ENCODE measurements around the gene TET2.

Gene TET2

GRCh38 chr4:105166066-105166465 is 19.4 kb downstream of the TET2 start:
- Histone ChIP-seq H3K4me1 (ENCODE audit: control insufficient read depth, insufficient read depth, low read length) (no peaks in the 10 kb centered on the region), H3K27me3 (ENCODE audit: control insufficient read depth, insufficient read depth, low read length) (no peaks in the 10 kb centered on the region), H3K27ac (ENCODE audit: low read depth, low read length) (no peak overlapping the region), H3K4me3 (ENCODE audit: low read length) (no peak overlapping the region), H3K9ac (ENCODE audit: low read length) (no peak overlapping the region), H3K36me3 (ENCODE audit: control insufficient read depth, insufficient read depth, low read length) (no peaks in the 10 kb centered on the region)

- H3K36me3 ChIP-seq (ENCODE audit: control insufficient read depth, insufficient read depth, low read length): no peaks in the 10 kb centered on the region
- no peak overlapping the region for H3K9ac ChIP-seq (ENCODE audit: low read length)
- no peak overlapping the region for H3K27ac ChIP-seq (ENCODE audit: low read depth, low read length)
- H3K4me1 ChIP-seq (ENCODE audit: control insufficient read depth, insufficient read depth, low read length): no peaks in the 10 kb centered on the region
- H3K4me3 ChIP-seq (ENCODE audit: low read length): no peak overlapping the region
- H3K27me3 ChIP-seq (ENCODE audit: control insufficient read depth, insufficient read depth, low read length): no peaks in the 10 kb centered on the region
Observed at GRCh38 chr4:105170711-105171110, 24.0 kb downstream of the TET2 start.

DNA sequence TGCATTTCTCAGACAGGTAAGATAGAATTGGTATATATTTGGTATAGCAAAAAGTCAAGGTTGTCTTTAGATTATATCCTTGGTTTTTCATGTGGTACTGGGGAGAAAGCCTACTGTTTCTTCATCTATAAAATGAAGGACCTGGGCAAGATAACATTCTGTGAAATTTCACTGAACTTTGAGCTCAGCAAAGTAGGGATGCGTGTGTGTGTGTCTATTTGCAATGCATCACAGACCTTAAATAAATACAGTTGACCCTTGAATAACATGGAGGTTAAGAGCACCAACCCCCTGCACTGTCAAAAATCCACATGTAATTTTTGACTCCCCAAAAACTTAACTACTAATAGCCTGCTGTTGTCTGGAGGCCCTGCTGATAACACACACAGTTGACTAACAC is 25.2 kb downstream of the TET2 start:
- no peak overlapping the region for H3K9ac ChIP-seq (ENCODE audit: low read length)
- H3K27ac ChIP-seq (ENCODE audit: low read depth, low read length): no peak overlapping the region
- no peaks in the 10 kb centered on the region for H3K27me3 ChIP-seq (ENCODE audit: control insufficient read depth, insufficient read depth, low read length)
- no peaks in the 10 kb centered on the region for H3K36me3 ChIP-seq (ENCODE audit: control insufficient read depth, insufficient read depth, low read length)
- H3K4me3 ChIP-seq (ENCODE audit: low read length): no peak overlapping the region
- no peaks in the 10 kb centered on the region for H3K4me1 ChIP-seq (ENCODE audit: control insufficient read depth, insufficient read depth, low read length)

- Histone ChIP-seq H3K4me1 (ENCODE audit: control insufficient read depth, insufficient read depth, low read length) (no peaks in the 10 kb centered on the region), H3K36me3 (ENCODE audit: control insufficient read depth, insufficient read depth, low read length) (no peaks in the 10 kb centered on the region), H3K27me3 (ENCODE audit: control insufficient read depth, insufficient read depth, low read length) (no peaks in the 10 kb centered on the region), H3K9ac (ENCODE audit: low read length) (no peak overlapping the region), H3K27ac (ENCODE audit: low read depth, low read length) (no peak overlapping the region), H3K4me3 (ENCODE audit: low read length) (no peak overlapping the region)
Observed at GRCh38 chr4:105174098-105174497, 27.4 kb downstream of the TET2 start.

DNA sequence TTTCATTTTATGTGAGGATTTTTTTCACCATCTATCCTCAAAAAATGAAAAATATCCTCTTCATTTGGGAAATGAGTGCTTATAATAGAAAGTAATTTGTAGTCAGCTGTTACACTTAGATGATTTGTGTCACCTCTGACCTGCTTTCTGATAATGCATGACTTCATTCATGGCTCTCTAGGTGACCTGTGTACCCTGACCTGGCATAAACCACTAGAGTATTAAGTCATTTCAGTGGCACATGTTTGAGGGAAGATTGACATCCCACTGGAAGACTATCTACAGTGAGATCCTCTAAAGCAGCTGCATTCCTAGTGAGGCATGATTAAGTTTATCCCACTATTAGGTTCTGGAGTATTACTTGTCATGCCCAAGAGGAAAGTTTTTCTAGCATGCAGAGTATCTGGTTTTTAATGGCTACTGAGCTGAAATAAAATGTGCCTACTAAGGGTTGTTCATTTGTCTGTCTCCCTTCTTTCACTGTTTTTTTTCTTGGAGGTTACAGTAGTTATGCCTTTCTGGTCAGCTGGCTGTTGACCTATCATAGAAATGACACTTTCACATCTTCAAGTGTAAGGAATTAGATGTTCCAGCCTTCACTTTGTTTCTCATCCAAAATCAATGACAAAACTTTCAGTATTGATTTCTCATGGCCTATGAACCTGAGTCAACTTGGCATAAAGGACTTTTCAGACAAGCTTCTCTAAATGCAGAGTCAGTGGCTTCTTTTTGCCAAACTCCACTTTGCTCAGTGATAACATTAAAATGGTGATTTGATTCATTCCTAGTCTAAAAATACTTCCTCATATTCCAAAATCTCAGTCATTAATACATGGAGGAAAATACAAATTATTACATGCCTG is 33.1 kb downstream of the TET2 start:
- H3K4me1 ChIP-seq (ENCODE audit: control insufficient read depth, insufficient read depth, low read length): no peaks in the 10 kb centered on the region
- H3K4me3 ChIP-seq (ENCODE audit: low read length): no peak overlapping the region
- H3K27ac ChIP-seq (ENCODE audit: low read depth, low read length): no peak overlapping the region
- H3K36me3 ChIP-seq (ENCODE audit: control insufficient read depth, insufficient read depth, low read length): no peaks in the 10 kb centered on the region
- H3K27me3 ChIP-seq (ENCODE audit: control insufficient read depth, insufficient read depth, low read length): no peaks in the 10 kb centered on the region
- H3K9ac ChIP-seq (ENCODE audit: low read length): no peak overlapping the region

DNA sequence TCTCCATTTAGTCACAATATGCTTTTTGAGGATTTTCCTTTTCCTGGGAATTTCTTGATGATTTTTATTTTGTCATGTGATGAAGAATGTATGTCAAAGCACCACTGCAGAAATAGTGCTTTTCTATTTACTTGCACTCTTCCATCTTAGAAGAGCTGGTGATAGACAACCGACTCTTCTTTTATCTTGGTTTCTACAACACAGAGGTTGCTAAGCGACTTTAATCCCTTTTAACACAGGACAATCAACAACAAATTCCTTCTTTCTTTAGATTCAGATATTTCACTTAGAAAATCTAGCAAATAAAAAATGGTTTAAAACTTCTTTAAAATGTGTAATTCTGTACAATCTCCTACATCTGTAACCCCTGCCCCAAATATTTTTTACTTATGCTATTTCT is 34.6 kb downstream of the TET2 start:
- no peak overlapping the region for H3K4me3 ChIP-seq (ENCODE audit: low read length)
- no peaks in the 10 kb centered on the region for H3K27me3 ChIP-seq (ENCODE audit: control insufficient read depth, insufficient read depth, low read length)
- H3K36me3 ChIP-seq (ENCODE audit: control insufficient read depth, insufficient read depth, low read length): no peaks in the 10 kb centered on the region
- no peaks in the 10 kb centered on the region for H3K4me1 ChIP-seq (ENCODE audit: control insufficient read depth, insufficient read depth, low read length)
- H3K27ac ChIP-seq (ENCODE audit: low read depth, low read length): no peak overlapping the region
- H3K9ac ChIP-seq (ENCODE audit: low read length): no peak overlapping the region

GRCh38 chr4:105182211-105182610 is 35.5 kb downstream of the TET2 start:
- H3K4me1 ChIP-seq (ENCODE audit: control insufficient read depth, insufficient read depth, low read length): no peaks in the 10 kb centered on the region
- H3K36me3 ChIP-seq (ENCODE audit: control insufficient read depth, insufficient read depth, low read length): no peaks in the 10 kb centered on the region
- H3K4me3 ChIP-seq (ENCODE audit: low read length): no peak overlapping the region
- no peak overlapping the region for H3K27ac ChIP-seq (ENCODE audit: low read depth, low read length)
- no peaks in the 10 kb centered on the region for H3K27me3 ChIP-seq (ENCODE audit: control insufficient read depth, insufficient read depth, low read length)
- no peak overlapping the region for H3K9ac ChIP-seq (ENCODE audit: low read length)

DNA sequence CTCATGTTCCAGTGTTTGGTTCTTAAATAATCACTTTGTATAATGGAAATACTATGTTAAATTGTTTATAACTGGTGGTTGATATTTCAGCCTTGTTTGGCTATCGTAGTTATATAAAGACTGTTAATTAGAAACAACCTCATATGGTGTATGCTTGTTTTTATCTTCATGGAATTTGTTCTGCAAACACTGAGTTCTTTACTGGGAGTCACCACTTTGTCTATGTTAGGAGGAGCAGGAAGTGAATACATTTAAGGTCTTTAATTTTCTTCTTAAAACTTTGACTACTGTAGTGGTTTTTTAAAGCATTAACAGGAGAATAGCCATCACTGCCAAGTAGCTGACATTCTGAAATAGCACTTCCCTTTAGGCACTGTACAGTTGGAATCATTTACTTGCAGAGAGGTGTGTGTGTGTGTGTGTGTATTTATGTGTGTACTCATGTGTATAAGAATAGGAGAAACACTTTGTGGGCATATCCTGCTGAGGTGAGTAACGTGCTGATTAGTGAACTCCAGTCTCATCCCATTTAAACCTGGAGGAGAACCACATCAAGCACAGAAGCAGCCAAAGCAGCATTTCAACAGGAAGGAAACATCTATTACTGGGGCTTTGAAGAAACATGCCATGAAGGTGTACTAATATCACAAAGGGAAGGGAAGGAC is 37.8 kb downstream of the TET2 start:
- no peaks in the 10 kb centered on the region for H3K27me3 ChIP-seq (ENCODE audit: control insufficient read depth, insufficient read depth, low read length)
- no peaks in the 10 kb centered on the region for H3K36me3 ChIP-seq (ENCODE audit: control insufficient read depth, insufficient read depth, low read length)
- H3K4me1 ChIP-seq (ENCODE audit: control insufficient read depth, insufficient read depth, low read length): no peaks in the 10 kb centered on the region
- no peak overlapping the region for H3K4me3 ChIP-seq (ENCODE audit: low read length)
- H3K9ac ChIP-seq (ENCODE audit: low read length): no peak overlapping the region
- no peak overlapping the region for H3K27ac ChIP-seq (ENCODE audit: low read depth, low read length)

- Histone ChIP-seq H3K27me3 (ENCODE audit: control insufficient read depth, insufficient read depth, low read length) (no peaks in the 10 kb centered on the region), H3K4me1 (ENCODE audit: control insufficient read depth, insufficient read depth, low read length) (peaks cover 8% of the 10 kb centered on the region), H3K4me3 (ENCODE audit: low read length) (no peak overlapping the region), H3K36me3 (ENCODE audit: control insufficient read depth, insufficient read depth, low read length) (no peaks in the 10 kb centered on the region), H3K27ac (ENCODE audit: low read depth, low read length) (no peak overlapping the region), H3K9ac (ENCODE audit: low read length) (no peak overlapping the region)
Observed at GRCh38 chr4:105186701-105187161, 40.1 kb downstream of the TET2 start.

GRCh38 chr4:105189855-105190650 is 43.4 kb downstream of the TET2 start:
- H3K4me3 ChIP-seq (ENCODE audit: low read length): no peak overlapping the region
- no peak overlapping the region for H3K27ac ChIP-seq (ENCODE audit: low read depth, low read length)
- H3K27me3 ChIP-seq (ENCODE audit: control insufficient read depth, insufficient read depth, low read length): no peaks in the 10 kb centered on the region
- H3K9ac ChIP-seq (ENCODE audit: low read length): no peak overlapping the region
- no peaks in the 10 kb centered on the region for H3K36me3 ChIP-seq (ENCODE audit: control insufficient read depth, insufficient read depth, low read length)
- peaks cover 23% of the 10 kb centered on the region for H3K4me1 ChIP-seq (ENCODE audit: control insufficient read depth, insufficient read depth, low read length)

- Histone ChIP-seq H3K4me3 (ENCODE audit: low read length) (no peak overlapping the region), H3K27ac (ENCODE audit: low read depth, low read length) (peak overlapping the region; percentile 50), H3K9ac (ENCODE audit: low read length) (no peak overlapping the region), H3K27me3 (ENCODE audit: control insufficient read depth, insufficient read depth, low read length) (no peaks in the 10 kb centered on the region), H3K36me3 (ENCODE audit: control insufficient read depth, insufficient read depth, low read length) (no peaks in the 10 kb centered on the region), H3K4me1 (ENCODE audit: control insufficient read depth, insufficient read depth, low read length) (peaks cover 23% of the 10 kb centered on the region)
Observed at GRCh38 chr4:105191621-105192210, 45.0 kb downstream of the TET2 start.

GRCh38 chr4:105192474-105192873 is 45.8 kb downstream of the TET2 start:
- H3K9ac ChIP-seq (ENCODE audit: low read length): no peak overlapping the region
- no peak overlapping the region for H3K4me3 ChIP-seq (ENCODE audit: low read length)
- H3K36me3 ChIP-seq (ENCODE audit: control insufficient read depth, insufficient read depth, low read length): no peaks in the 10 kb centered on the region
- H3K4me1 ChIP-seq (ENCODE audit: control insufficient read depth, insufficient read depth, low read length): peaks cover 23% of the 10 kb centered on the region
- H3K27ac ChIP-seq (ENCODE audit: low read depth, low read length): no peak overlapping the region
- H3K27me3 ChIP-seq (ENCODE audit: control insufficient read depth, insufficient read depth, low read length): no peaks in the 10 kb centered on the region
